HepG2 (cell line): Measurements from ENCODE around the gene RUFY2. TPM values are rescaled to one million over a fixed set of nuclear protein-coding genes. Genes with fewer than 3 reads are reported as not detected.

Source experiments
- ATF2 ChIP-seq: sonication (generic); formaldehyde crosslinking; IDR thresholded peaks from 2 replicates; pipeline ENCODE4 v1.4.0; 2020; ENCODE audit warnings: missing genetic modification reagents
- ATF4 ChIP-seq, 2 experiments: fragments of 450-650 bp in 1 of 2; sonication (generic) in 1 of 2; formaldehyde crosslinking; IDR thresholded peaks; 2 replicates each; pipeline versions ENCODE4 v1.5.0 to v1.8.0; 2020 to 2022; ENCODE audit warnings: mild to moderate bottlenecking in 1 of 2, missing genetic modification reagents in 1 of 2
- ERF ChIP-seq: IDR thresholded peaks from 2 replicates; pipeline ENCODE4 v1.6.1; 2018; ENCODE audit warnings: missing biosample characterization, missing genetic modification reagents
- GATAD1 ChIP-seq: IDR thresholded peaks from 2 replicates; pipeline ENCODE4 v1.6.1; 2016; ENCODE audit warnings: missing genetic modification reagents, missing compliant biosample characterization
- KDM3A ChIP-seq: IDR thresholded peaks from 2 replicates; pipeline ENCODE4 v1.6.1; 2018; ENCODE audit warnings: low read depth, missing compliant biosample characterization
- MTERF4 ChIP-seq: sonication (generic); formaldehyde crosslinking; IDR thresholded peaks from 2 replicates; pipeline ENCODE4 v1.8.0; 2023; ENCODE audit warnings: mild to moderate bottlenecking, missing genetic modification reagents
- MXD4 ChIP-seq: IDR thresholded peaks from 2 replicates; pipeline ENCODE4 v1.6.1; 2016; ENCODE audit warnings: mild to moderate bottlenecking, missing biosample characterization, missing genetic modification reagents
- NR2F2 ChIP-seq: IDR thresholded peaks from 2 replicates; pipeline ENCODE4 v1.6.1; 2012; ENCODE audit warnings: low read depth, inconsistent platforms, borderline replicate concordance
- RAD21 ChIP-seq: fragments of 450-650 bp; formaldehyde crosslinking; IDR thresholded peaks from 2 replicates; pipeline ENCODE4 v1.5.0; 2020; ENCODE audit warnings: mild to moderate bottlenecking
- REST ChIP-seq, 2 experiments: IDR thresholded peaks; 2 replicates each; pipeline ENCODE4 v1.6.1; 2011 to 2012; ENCODE audit warnings: low read length in 2 of 2, borderline replicate concordance in 1 of 2, low read depth in 1 of 2, mild to moderate bottlenecking in 1 of 2, moderate library complexity in 1 of 2
- REXO4 ChIP-seq: sonication (generic); formaldehyde crosslinking; IDR thresholded peaks from 2 replicates; pipeline ENCODE4 v1.8.0; 2022; ENCODE audit warnings: missing genetic modification reagents, mild to moderate bottlenecking, borderline replicate concordance
- RXRB ChIP-seq: IDR thresholded peaks from 2 replicates; pipeline ENCODE4 v1.6.1; 2016; ENCODE audit warnings: borderline replicate concordance, missing genetic modification reagents, missing compliant biosample characterization
- SMAD9 ChIP-seq: sonication (generic); formaldehyde crosslinking; IDR thresholded peaks from 2 replicates; pipeline ENCODE4 v1.5.1; 2020; ENCODE audit warnings: mild to moderate bottlenecking, missing genetic modification reagents
- THRA ChIP-seq: sonication (generic); formaldehyde crosslinking; IDR thresholded peaks from 2 replicates; pipeline ENCODE4 v1.4.0; 2020; ENCODE audit warnings: missing genetic modification reagents, borderline replicate concordance
- ZNF225 ChIP-seq: sonication (generic); formaldehyde crosslinking; IDR thresholded peaks from 2 replicates; pipeline ENCODE4 v1.4.0; 2020; ENCODE audit warnings: mild to moderate bottlenecking, missing genetic modification reagents
- ZNF282 ChIP-seq: fragments of 450-650 bp; IDR thresholded peaks from 2 replicates; pipeline ENCODE4 v1.6.1; 2018; ENCODE audit not compliant: partially characterized antibody
- ZNF614 ChIP-seq: IDR thresholded peaks from 2 replicates; pipeline ENCODE4 v1.6.1; 2018; ENCODE audit warnings: missing biosample characterization, missing genetic modification reagents, inconsistent platforms, borderline replicate concordance
- ZNF782 ChIP-seq: sonication (generic); formaldehyde crosslinking; IDR thresholded peaks from 2 replicates; pipeline ENCODE4 v1.4.0; 2020; ENCODE audit warnings: missing genetic modification reagents, mild to moderate bottlenecking, borderline replicate concordance
- ZNF878 ChIP-seq: sonication (generic); formaldehyde crosslinking; IDR thresholded peaks from 2 replicates; pipeline ENCODE4 v1.8.1; 2023; ENCODE audit warnings: mild to moderate bottlenecking, missing genetic modification reagents, moderate library complexity
- ZSCAN9 ChIP-seq: IDR thresholded peaks from 2 replicates; pipeline ENCODE4 v1.6.1; 2016; ENCODE audit warnings: borderline replicate concordance
- polyA plus RNA-seq, 8 experiments: library from polyadenylated mRNA; depleted of rRNA in 3 of 8; stranded (reverse) in 7 of 8; unstranded in 1 of 8; fragments of >200 nt; fragmentation: Illumina TruSeq in 4 of 8; extraction: Trizol in 4 of 8; gene quantifications; 2 replicates each; pipeline versions ENCODE4 v1.2.1 to v1.2.3, GENCODE V29; 2011 to 2016; ENCODE audit warnings: low read depth in 4 of 8, missing spikeins in 1 of 8, mixed read lengths in 1 of 8; ENCODE audit not compliant: insufficient read depth in 1 of 8
- total RNA-seq, 5 experiments: library from RNA; depleted of rRNA; stranded (reverse); fragments of >200 nt; fragmentation: Illumina TruSeq; extraction: Trizol; gene quantifications; 2 replicates each; pipeline ENCODE4 v1.2.3, GENCODE V29; 2016; ENCODE audit warnings: low read depth in 1 of 5

The RUFY2 gene
- total and polyA plus RNA-seq, 2 of the 13 experiments (the other 11 are each of a cell fraction or from before 2014, with no cell fraction given) = 10.1 to 16.1 TPM

- TF ChIP-seq REXO4 (CRISPR knock-in tag) = no peak
- peak; percentile 16; the same call in 1 of the 2 replicates for TF ChIP-seq RXRB (CRISPR knock-in tag)
- peak in 1 of 2 experiments; percentile 13; a peak in 1 of 4 replicates for TF ChIP-seq REST (IDR thresholded peaks at IDR 0.05; ENCODE audit: borderline replicate concordance in 1 of 2, low read depth in 1 of 2, low read length in 2 of 2)
- 0 out of 2 replicates have a peak, but pooled peaks have one; percentile 12 for TF ChIP-seq ZNF878 (CRISPR knock-in tag)
- peak; percentile 42; the same call in 1 of the 2 replicates for TF ChIP-seq THRA (CRISPR knock-in tag)
- TF ChIP-seq ZSCAN9 = peak; percentile 54; the same call in 1 of the 2 replicates
- TF ChIP-seq ATF2 (CRISPR knock-in tag) = no peak
- TF ChIP-seq ATF4 (CRISPR knock-in tag; IDR thresholded peaks at IDR 0.05) = peak in 1 of 2 experiments; percentile 32; a peak in 1 of 4 replicates
- TF ChIP-seq MTERF4 (CRISPR knock-in tag) = 0 out of 2 replicates have a peak, but pooled peaks have one; percentile 2
- peak; percentile 64 for TF ChIP-seq ERF (CRISPR knock-in tag)
- TF ChIP-seq SMAD9 = no peak
- TF ChIP-seq ZNF614 = no peak
- peak; percentile 49; the same call in 1 of the 2 replicates for TF ChIP-seq RAD21
- no peak for TF ChIP-seq ZNF282
- peak; percentile 71; the same call in 1 of the 2 replicates for TF ChIP-seq KDM3A (CRISPR knock-in tag)
- peak; percentile 49; the same call in 1 of the 2 replicates for TF ChIP-seq GATAD1 (CRISPR knock-in tag)
- peak; percentile 27; the same call in 1 of the 2 replicates for TF ChIP-seq NR2F2
- 0 out of 2 replicates have a peak, but pooled peaks have one; percentile 42 for TF ChIP-seq ZNF782 (CRISPR knock-in tag)
- 0 out of 2 replicates have a peak, but pooled peaks have one; percentile 20 for TF ChIP-seq MXD4
- TF ChIP-seq ZNF225 = peak; percentile 61; the same call in 1 of the 2 replicates
Observed at GRCh38 chr10:68332259-68333057, 74.6 kb downstream of the RUFY2 start, which contains the start of gene PBLD (continued).
